HepG2 (cell line): ENCODE results near the gene PPP4C. TPM values are rescaled to one million over a fixed set of nuclear protein-coding genes. Genes with fewer than 3 reads are reported as not detected.

Experiments used
- ARNT2 ChIP-seq: sonication (generic); formaldehyde crosslinking; IDR thresholded peaks from 2 replicates; pipeline ENCODE4 v1.8.0; 2022; ENCODE audit warnings: mild to moderate bottlenecking, low read depth, missing genetic modification reagents, moderate library complexity
- CBFB ChIP-seq: sonication (generic); formaldehyde crosslinking; IDR thresholded peaks from 2 replicates; pipeline ENCODE4 v1.4.0; 2020; ENCODE audit warnings: missing genetic modification reagents
- CEBPB ChIP-seq: IDR thresholded peaks from 2 replicates; pipeline ENCODE4 v1.6.1; 2011; ENCODE audit warnings: low read depth, low read length, improper control_type of control experiment, borderline replicate concordance
- CERS6 ChIP-seq: sonication (generic); formaldehyde crosslinking; IDR thresholded peaks from 2 replicates; pipeline ENCODE4 v1.5.0; 2020; ENCODE audit warnings: missing genetic modification reagents
- EED ChIP-seq: sonication (generic); formaldehyde crosslinking; IDR thresholded peaks from 2 replicates; pipeline ENCODE4 v1.5.0; 2020; ENCODE audit warnings: mild to moderate bottlenecking, missing genetic modification reagents
- GTF2F1 ChIP-seq: fragments of 150-350 bp; IDR thresholded peaks from 2 replicates; pipeline ENCODE4 v1.6.1; 2014; ENCODE audit warnings: low read length
- HDAC6 ChIP-seq: fragments of 200-600 bp; sonication (generic); IDR thresholded peaks from 2 replicates; pipeline ENCODE4 v1.7.0; 2017; ENCODE audit warnings: mild to moderate bottlenecking, antibody characterized with exemption, low read length, low read depth
- JARID2 ChIP-seq: sonication (generic); formaldehyde crosslinking; IDR thresholded peaks from 2 replicates; pipeline ENCODE4 v1.8.1; 2023; ENCODE audit warnings: missing genetic modification reagents, inconsistent platforms; ENCODE audit not compliant: insufficient replicate concordance
- PAX8 ChIP-seq: sonication (generic); formaldehyde crosslinking; IDR thresholded peaks from 2 replicates; pipeline ENCODE4 v1.8.0; 2022; ENCODE audit warnings: mild to moderate bottlenecking, missing genetic modification reagents, borderline replicate concordance
- SIX4 ChIP-seq: sonication (generic); formaldehyde crosslinking; IDR thresholded peaks from 2 replicates; pipeline ENCODE4 v1.4.0; 2020; ENCODE audit warnings: missing genetic modification reagents
- SMYD3 ChIP-seq: sonication (generic); formaldehyde crosslinking; IDR thresholded peaks from 2 replicates; pipeline ENCODE4 v1.8.1; 2023; ENCODE audit warnings: mild to moderate bottlenecking, missing genetic modification reagents
- TARDBP ChIP-seq: sonication (generic); formaldehyde crosslinking; IDR thresholded peaks from 2 replicates; pipeline ENCODE4 v1.8.0; 2022; ENCODE audit warnings: mild to moderate bottlenecking, missing genetic modification reagents
- TFDP1 ChIP-seq: IDR thresholded peaks from 2 replicates; pipeline ENCODE4 v1.6.1; 2016; ENCODE audit warnings: missing compliant biosample characterization, missing genetic modification reagents, borderline replicate concordance
- USF2 ChIP-seq, 2 experiments: sonication (generic) in 1 of 2; formaldehyde crosslinking in 1 of 2; IDR thresholded peaks; 2 replicates each; pipeline versions ENCODE4 v1.5.1 to v1.6.1; 2011 to 2020; ENCODE audit warnings: borderline replicate concordance in 1 of 2, low read depth in 1 of 2, low read length in 1 of 2, mild to moderate bottlenecking in 1 of 2, missing genetic modification reagents in 1 of 2, moderate library complexity in 1 of 2
- ZBTB25 ChIP-seq: IDR thresholded peaks from 2 replicates; pipeline ENCODE4 v1.6.1; 2018; ENCODE audit warnings: missing genetic modification reagents
- ZNF234 ChIP-seq: sonication (generic); formaldehyde crosslinking; conservative IDR thresholded peaks from 2 replicates; pipeline ENCODE4 v1.5.1; 2020; ENCODE audit warnings: mild to moderate bottlenecking, missing genetic modification reagents
- ZNF382 ChIP-seq: sonication (generic); formaldehyde crosslinking; IDR thresholded peaks from 2 replicates; pipeline ENCODE4 v1.5.0; 2020; ENCODE audit warnings: missing genetic modification reagents, mild to moderate bottlenecking, borderline replicate concordance
- ZNF501 ChIP-seq: sonication (generic); formaldehyde crosslinking; IDR thresholded peaks from 2 replicates; pipeline ENCODE4 v1.5.1; 2020; ENCODE audit warnings: mild to moderate bottlenecking, moderate library complexity, missing genetic modification reagents
- ZNF704 ChIP-seq: sonication (generic); formaldehyde crosslinking; IDR thresholded peaks from 2 replicates; pipeline ENCODE4 v1.8.1; 2023; ENCODE audit warnings: mild to moderate bottlenecking, inconsistent platforms, moderate library complexity, missing genetic modification reagents, borderline replicate concordance
- ZNF790 ChIP-seq: sonication (generic); formaldehyde crosslinking; IDR thresholded peaks from 2 replicates; pipeline ENCODE4 v1.8.0; 2022; ENCODE audit warnings: missing genetic modification reagents, mild to moderate bottlenecking, borderline replicate concordance
- ZNF792 ChIP-seq: IDR thresholded peaks from 2 replicates; pipeline ENCODE4 v1.6.1; 2016
- ZNF891 ChIP-seq: sonication (generic); formaldehyde crosslinking; IDR thresholded peaks from 2 replicates; pipeline ENCODE4 v1.5.0; 2020; ENCODE audit warnings: mild to moderate bottlenecking, missing genetic modification reagents
- polyA plus RNA-seq, 8 experiments: library from polyadenylated mRNA; depleted of rRNA in 3 of 8; stranded (reverse) in 7 of 8; unstranded in 1 of 8; fragments of >200 nt; fragmentation: Illumina TruSeq in 4 of 8; extraction: Trizol in 4 of 8; gene quantifications; 2 replicates each; pipeline versions ENCODE4 v1.2.1 to v1.2.3, GENCODE V29; 2011 to 2016; ENCODE audit warnings: low read depth in 4 of 8, missing spikeins in 1 of 8, mixed read lengths in 1 of 8; ENCODE audit not compliant: insufficient read depth in 1 of 8
- total RNA-seq, 5 experiments: library from RNA; depleted of rRNA; stranded (reverse); fragments of >200 nt; fragmentation: Illumina TruSeq; extraction: Trizol; gene quantifications; 2 replicates each; pipeline ENCODE4 v1.2.3, GENCODE V29; 2016; ENCODE audit warnings: low read depth in 1 of 5

The PPP4C gene
- total and polyA plus RNA-seq, 2 of the 13 experiments (the other 11 are each of a cell fraction or from before 2014, with no cell fraction given) = 176 to 220 TPM

GRCh38 chr16:30065102-30065942, 10.5 kb upstream of the PPP4C start, which contains the start of gene ALDOA (continued):
- peak; percentile 73; the same call in 1 of the 2 replicates for TF ChIP-seq ZNF792
- no peak for TF ChIP-seq GTF2F1
- TF ChIP-seq CEBPB = no peak
- TF ChIP-seq TARDBP (CRISPR knock-in tag) = peak; percentile 94
- peak; percentile 87; the same call in 1 of the 2 replicates for TF ChIP-seq EED (CRISPR knock-in tag)
- TF ChIP-seq JARID2 (CRISPR knock-in tag) = peak; percentile 91
- TF ChIP-seq USF2 (IDR thresholded peaks at IDR 0.05; ENCODE audit: low read depth, low read length) = no peak; the same call in 1 of the 2 replicates
- TF ChIP-seq USF2 (CRISPR knock-in tag; IDR thresholded peaks at IDR 0.05; ENCODE audit: borderline replicate concordance) = peak; percentile 75; the same call in 1 of the 2 replicates
- peak; percentile 92 for TF ChIP-seq TFDP1 (CRISPR knock-in tag)
- peak; percentile 88; the same call in 1 of the 2 replicates for TF ChIP-seq CERS6 (CRISPR knock-in tag)
- peak; percentile 83 for TF ChIP-seq ZNF501 (CRISPR knock-in tag)
- peak; percentile 88 for TF ChIP-seq SIX4
- peak; percentile 99 for TF ChIP-seq ZNF234 (CRISPR knock-in tag)
- peak; percentile 93; the same call in 1 of the 2 replicates for TF ChIP-seq CBFB (CRISPR knock-in tag)
- peak; percentile 22; the same call in 1 of the 2 replicates for TF ChIP-seq SMYD3 (CRISPR knock-in tag)
- TF ChIP-seq ZNF382 (CRISPR knock-in tag) = no peak
- peak; percentile 95 for TF ChIP-seq ARNT2 (CRISPR knock-in tag)
- peak; percentile 93; the same call in 1 of the 2 replicates for TF ChIP-seq ZNF704 (CRISPR knock-in tag)
- no peak; the same call in none of the 2 replicates for TF ChIP-seq ZNF790 (CRISPR knock-in tag)
- peak; percentile 75 for TF ChIP-seq ZBTB25
- TF ChIP-seq ZNF891 (CRISPR knock-in tag) = peak; percentile 96
- no peak for TF ChIP-seq HDAC6
- no peak; the same call in 1 of the 2 replicates for TF ChIP-seq PAX8 (CRISPR knock-in tag)
